ENCODE measurements around the gene HOXB5.

Gene HOXB5

DNA sequence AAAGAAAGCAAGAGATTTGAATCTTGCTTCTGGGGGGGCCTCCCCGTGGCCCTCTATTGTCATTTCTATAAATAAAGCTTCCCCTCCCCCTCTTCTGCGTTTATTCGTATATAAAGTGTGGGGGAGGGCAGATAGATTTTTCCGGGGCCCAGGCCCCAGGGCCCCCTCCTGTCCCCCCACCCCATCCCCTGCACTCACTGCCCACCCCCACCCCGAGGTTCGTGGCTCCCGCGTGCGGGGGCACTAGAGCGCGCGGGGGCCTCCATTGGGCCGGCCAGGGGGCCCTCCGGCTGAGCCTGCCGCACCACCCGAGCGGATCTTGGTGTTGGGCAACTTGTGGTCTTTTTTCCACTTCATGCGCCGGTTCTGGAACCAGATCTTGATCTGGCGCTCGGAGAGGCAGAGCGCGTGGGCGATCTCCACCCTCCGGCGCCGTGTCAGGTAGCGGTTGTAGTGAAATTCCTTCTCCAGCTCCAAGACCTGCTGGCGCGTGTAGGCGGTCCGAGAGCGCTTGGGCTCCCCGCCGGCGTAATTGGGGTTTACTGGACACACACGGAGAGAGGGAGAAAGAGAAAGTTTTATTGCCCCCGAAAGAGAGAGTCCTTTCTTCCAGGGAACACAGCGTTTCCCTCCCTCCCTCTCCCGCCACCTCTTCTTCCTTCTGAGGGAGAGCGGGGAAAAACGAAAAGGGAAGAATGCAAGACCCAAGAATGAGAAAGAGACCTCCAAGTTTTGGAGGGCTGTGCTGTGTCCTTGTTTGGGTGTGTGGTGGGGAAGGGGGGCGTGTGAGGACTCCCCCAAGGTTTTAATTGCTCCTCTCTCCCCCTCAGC lies 16.9 kb downstream of the HOXB5 start:
- no peak for DNase-seq (ENCODE audit: low read depth in 2 of 2, low spot score in 1 of 2)

DNA sequence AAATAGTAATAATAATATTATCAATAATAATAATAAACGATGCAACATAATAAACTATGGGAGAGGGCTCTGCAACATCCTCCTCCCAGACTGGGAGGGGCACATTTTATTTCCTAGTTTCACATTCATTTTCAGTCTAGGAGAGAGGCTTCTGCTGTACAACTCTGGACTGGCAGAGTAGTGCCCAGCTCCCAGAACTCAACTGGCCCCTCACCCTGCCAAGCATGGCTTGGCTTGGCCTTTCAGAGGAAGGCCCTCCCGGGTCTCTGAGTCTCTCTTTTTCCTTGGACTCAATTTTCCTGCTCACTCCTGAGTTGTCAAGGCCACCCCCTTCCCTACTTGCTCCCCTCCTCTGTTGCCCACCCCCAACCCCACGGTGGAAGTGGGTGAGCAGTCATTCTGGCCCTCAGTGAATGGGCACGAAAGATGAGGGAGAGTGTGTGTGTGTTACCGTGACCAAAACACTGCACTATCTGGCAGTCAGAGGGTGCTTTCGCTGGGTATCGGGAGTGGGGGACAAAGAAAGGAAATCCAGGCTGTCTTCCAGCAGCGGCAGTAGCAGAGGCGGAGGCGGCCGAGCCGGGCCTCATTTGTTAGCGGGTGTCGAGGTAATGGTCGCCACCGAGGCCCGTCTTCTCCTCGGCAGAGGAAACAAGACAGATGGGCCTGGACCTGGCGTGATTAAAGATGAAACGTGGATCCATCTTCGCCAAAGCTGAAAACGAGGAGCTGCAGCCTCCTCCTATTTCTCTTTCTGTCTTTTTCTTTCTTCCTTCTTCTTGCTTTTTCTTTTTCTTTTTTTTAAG lies 17.7 kb downstream of the HOXB5 start:
- no peak for DNase-seq (ENCODE audit: low read depth in 2 of 2, low spot score in 1 of 2)

- no peak for DNase-seq (ENCODE audit: low read depth in 2 of 2, low spot score in 1 of 2)
Measured at GRCh38 chr17:48575066-48575582, 18.5 kb downstream of the HOXB5 start.

DNA sequence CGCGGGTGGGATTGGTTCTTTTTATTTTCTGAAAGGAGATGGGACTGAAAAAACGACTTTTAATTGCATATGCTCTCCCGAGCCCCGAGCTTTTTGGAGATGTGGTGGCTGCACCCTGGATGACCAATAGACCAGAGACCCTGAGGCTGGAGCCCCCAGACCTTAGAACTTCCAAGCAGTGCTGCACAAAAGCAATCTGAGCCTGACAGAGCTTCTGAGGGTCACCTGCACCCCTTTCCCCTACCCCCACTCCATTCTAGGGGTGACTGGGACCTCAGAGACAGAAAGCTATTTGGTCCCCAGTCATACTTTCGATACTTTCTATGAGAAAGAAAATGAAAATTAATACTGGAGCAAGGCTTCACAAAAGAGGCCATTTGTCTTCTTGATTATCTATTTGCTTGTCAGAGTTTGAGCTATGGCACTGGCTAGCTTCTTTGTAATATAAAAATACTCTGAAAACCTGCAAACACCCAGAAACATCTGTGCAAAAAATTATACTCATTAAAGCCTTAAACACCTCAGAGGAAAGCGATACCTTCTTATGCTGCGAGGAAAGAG lies 19.0 kb downstream of the HOXB5 start:
- DNase-seq (ENCODE audit: low read depth in 2 of 2, low spot score in 1 of 2), result no peak

DNA sequence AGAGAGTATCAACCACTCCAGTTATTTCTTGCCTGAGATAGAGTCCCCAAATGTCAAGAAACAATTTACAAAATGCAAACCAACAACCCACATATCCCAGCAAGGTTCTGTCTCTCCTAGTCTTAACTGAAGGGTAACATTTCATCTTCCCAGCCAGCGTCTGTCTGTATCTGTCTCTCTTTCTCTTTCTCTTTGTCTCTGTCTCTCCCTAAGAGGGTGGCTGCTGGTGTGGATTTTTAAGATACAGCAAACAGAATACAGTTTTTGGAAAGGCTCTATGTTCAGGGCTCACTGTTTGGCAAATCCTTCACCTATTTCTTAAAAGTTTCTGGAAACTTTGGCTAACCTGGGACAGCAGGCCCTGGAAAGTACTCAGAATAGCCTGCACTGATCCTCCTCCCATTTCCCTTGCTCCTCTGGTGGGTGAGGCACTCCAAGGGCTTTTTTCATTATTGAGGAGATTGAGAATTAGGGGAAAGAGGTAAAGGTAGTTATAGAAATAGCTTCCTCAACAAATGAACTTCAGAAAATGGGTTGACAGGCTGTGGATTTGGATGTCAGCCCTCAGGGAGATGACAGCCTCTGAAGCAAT lies 21.7 kb downstream of the HOXB5 start:
- DNase-seq (ENCODE audit: low read depth in 2 of 2, low spot score in 1 of 2), result no peak

GRCh38 chr17:48571024-48571818 lies 22.4 kb downstream of the HOXB5 start:
- no peak for DNase-seq (ENCODE audit: low read depth in 2 of 2, low spot score in 1 of 2)

GRCh38 chr17:48570325-48571023 lies 23.1 kb downstream of the HOXB5 start:
- DNase-seq (ENCODE audit: low read depth in 2 of 2, low spot score in 1 of 2), result no peak

DNA sequence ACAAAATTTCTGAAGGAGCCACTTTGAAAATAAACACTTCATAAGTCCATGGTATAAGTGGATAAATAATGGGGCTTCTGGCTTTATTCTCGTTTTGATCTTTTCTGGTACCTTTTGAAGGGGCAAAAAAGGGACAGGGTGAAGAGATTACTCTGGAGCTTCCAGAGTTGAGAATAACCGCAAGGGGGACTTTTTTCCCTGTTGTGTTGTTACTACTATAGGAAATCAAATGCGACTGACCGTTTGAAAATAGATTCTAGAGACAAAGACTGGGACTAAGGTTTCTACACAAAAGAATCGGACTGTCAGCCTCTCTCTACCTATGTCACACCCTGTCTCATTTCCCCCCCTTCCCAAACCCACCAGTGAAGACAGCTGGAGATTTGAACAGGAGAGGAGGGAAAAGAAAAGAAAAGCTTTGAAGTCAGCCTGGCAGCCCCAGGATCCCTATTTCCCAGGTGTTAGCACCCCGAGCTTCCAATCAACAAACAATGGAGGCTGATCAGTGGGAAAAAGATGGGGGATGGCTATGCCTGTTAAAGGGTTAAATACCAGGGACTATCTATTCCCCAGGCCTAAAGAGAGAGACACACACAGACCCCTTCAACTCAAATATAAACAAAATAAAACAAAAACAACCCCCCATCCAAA lies 23.8 kb downstream of the HOXB5 start:
- DNase-seq (ENCODE audit: low read depth in 2 of 2, low spot score in 1 of 2), result no peak

- no peak for DNase-seq (ENCODE audit: low read depth in 2 of 2, low spot score in 1 of 2)
Measured at GRCh38 chr17:48569240-48569582, 24.4 kb downstream of the HOXB5 start.

GRCh38 chr17:48568499-48569239 lies 24.9 kb downstream of the HOXB5 start:
- no peak for DNase-seq (ENCODE audit: low read depth in 2 of 2, low spot score in 1 of 2)

GRCh38 chr17:48567646-48568354 lies 25.8 kb downstream of the HOXB5 start:
- DNase-seq (ENCODE audit: low read depth in 2 of 2, low spot score in 1 of 2), result no peak

DNA sequence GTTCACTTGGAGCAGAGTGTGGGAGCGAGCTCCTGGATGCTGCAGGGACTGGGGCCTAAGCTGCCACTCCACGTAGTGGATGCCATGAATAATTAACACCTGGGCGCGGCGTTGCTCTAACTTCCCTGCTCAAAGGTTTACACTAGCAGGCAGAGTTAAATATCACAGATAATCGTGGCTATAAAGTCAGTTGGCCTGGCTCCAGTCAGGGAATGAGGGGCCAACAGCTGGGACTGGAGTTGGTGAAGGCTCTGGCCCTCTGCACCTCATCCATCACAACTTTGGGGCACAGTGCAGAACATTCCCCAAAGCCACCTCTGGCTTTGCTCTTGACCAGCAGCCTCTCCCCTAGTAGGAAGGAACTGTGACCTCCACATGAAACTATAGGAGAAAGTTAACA lies 26.4 kb downstream of the HOXB5 start:
- no peak for DNase-seq (ENCODE audit: low read depth in 2 of 2, low spot score in 1 of 2)

GRCh38 chr17:48566717-48567116 lies 26.9 kb downstream of the HOXB5 start:
- DNase-seq (ENCODE audit: low read depth in 2 of 2, low spot score in 1 of 2), result no peak

DNA sequence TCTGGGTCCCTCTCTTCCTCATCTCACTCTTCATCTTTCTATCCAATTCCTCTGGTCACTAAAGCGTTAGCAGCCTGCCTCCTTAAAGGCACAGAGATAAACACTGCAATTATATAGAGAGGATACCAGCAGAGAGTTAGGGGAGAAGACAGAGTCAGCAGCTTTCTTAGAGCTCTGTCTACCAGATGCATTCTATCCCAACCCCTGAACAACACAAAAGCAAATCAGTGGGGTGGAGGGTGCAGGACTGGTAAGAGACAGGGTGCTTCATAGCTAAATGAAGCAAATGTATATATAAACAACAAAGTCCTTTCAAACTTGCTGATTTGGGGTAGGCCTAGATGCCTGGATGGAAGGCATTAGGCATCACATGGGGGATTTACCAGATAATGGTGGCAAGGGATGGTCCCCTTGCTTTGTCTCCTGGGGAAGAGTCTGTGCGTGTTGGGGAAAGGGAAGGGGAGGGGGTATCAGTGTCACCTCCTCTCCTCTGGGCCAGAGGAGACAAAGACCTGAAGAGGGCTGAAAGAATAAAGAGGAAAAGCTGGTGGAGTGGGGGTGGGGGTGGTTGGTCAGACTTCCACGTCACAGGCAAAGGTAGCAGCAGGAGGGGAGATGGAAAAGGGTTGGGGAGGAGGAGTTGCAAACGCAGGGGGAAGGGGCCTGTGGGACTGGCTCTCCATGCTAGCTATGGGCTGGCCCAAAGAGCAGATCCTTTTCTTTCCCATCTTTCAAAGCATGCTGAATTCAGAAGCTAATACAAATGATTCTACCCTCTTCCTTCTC lies 27.5 kb downstream of the HOXB5 start:
- DNase-seq (ENCODE audit: low read depth in 2 of 2, low spot score in 1 of 2), result no peak

- no peak for DNase-seq (ENCODE audit: low read depth in 2 of 2, low spot score in 1 of 2)
Measured at GRCh38 chr17:48565022-48565554, 28.5 kb downstream of the HOXB5 start.

GRCh38 chr17:48564188-48565021 lies 29.2 kb downstream of the HOXB5 start:
- no peak for DNase-seq (ENCODE audit: low read depth in 2 of 2, low spot score in 1 of 2)

DNA sequence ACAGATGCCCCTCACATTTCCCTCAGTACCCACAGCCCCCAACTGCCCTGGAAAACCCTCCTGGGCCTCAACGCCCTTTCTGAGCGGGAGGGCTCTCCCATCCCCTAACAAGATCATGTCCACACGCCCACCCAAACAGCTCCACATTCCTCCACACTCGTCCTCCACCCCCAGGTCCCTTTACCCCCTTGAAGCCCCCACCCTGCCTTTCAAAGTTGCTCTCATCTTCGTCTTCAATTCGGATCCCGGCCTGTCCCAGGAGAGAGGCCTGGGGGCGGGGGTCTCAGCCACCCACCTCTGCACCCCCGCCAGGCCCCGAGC lies 29.8 kb downstream of the HOXB5 start:
- DNase-seq (ENCODE audit: low read depth in 2 of 2, low spot score in 1 of 2), result no peak

All from stimulated activated CD8-positive, alpha-beta memory T cell treated with anti-CD3 and anti-CD28 coated beads, Interleukin-4, amount 100 ng/mL, for 4 hours (primary cell).